ENCODE results near the gene CHCHD4. TPM values are rescaled to one million over a fixed set of nuclear protein-coding genes. Genes with fewer than 3 reads are reported as not detected.

The CHCHD4 gene
- total and polyA plus RNA-seq, 2 of the 13 experiments (the other 11 are each of a cell fraction or from before 2014, with no cell fraction given): 15.8 to 24.1 TPM

DNA sequence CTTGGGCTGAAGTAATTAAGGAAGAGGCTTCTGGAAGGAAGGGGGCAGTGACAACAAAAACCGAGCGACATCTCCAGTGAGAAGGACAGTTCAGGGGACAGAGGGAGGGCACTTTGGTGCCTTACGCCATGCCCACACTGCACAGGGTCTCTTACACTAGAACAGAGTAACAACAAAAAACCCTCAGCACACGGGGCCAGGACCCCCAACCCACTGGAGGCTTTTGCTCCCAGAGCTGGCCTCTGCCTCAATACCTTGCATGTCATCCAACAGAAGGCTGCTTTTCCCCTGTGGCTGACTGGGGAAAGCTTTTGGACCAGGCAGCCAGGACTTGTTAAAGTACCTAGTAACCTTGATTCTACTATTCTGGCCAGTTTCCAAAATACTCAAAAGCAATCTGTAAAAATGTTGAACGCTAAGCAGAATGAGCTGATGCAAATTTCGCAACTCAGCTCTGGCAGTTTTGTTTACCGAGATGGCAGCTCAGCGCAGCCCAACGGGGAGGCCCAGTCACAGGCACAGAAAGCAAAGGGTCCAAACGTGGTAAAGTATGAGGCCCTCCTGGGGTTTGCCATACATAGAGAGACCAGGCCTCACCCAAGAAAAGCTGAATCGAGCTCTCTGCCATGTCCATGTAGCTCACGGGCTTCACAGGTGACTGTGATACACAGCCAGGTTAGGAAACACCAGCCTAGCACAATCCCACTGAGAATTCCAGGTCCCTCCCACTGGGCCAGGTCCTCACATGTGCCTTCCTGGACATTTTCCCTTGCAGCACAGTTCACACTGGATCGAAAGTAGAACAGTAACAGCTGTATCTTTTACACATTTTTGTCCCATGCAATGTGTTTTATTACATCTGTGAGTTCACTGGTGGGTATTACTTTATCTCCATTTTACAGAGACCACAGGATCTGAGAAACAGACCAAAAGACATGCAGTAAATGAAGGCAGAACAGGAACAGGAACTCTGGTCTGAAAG lies 6.0 kb downstream of the CHCHD4 start (continued):
- peak; percentile 75; the same call in 1 of the 2 replicates for TF ChIP-seq ZNF224 (CRISPR knock-in tag; IDR thresholded peaks at IDR 0.05)
- no peak for TF ChIP-seq SYNCRIP (IDR thresholded peaks at IDR 0.05; ENCODE audit: insufficient read depth, low read depth, low read length)
- TF ChIP-seq SMC3 (IDR thresholded peaks at IDR 0.05; ENCODE audit: low read length): peak; percentile 22; the same call in 1 of the 2 replicates
- no peak for TF ChIP-seq ATM (IDR thresholded peaks at IDR 0.05; ENCODE audit: borderline replicate concordance)
- TF ChIP-seq HES4 (CRISPR knock-in tag; IDR thresholded peaks at IDR 0.05; ENCODE audit: borderline replicate concordance): no peak
- TF ChIP-seq ZSCAN25 (CRISPR knock-in tag; IDR thresholded peaks at IDR 0.05): no peak
- peak; percentile 25 for TF ChIP-seq RBM39 (IDR thresholded peaks at IDR 0.05; ENCODE audit: low read depth, low read length, poor library complexity, severe bottlenecking)
- no peak for TF ChIP-seq MED8 (CRISPR knock-in tag; IDR thresholded peaks at IDR 0.05; ENCODE audit: insufficient replicate concordance)
- TF ChIP-seq, protein P1, sequence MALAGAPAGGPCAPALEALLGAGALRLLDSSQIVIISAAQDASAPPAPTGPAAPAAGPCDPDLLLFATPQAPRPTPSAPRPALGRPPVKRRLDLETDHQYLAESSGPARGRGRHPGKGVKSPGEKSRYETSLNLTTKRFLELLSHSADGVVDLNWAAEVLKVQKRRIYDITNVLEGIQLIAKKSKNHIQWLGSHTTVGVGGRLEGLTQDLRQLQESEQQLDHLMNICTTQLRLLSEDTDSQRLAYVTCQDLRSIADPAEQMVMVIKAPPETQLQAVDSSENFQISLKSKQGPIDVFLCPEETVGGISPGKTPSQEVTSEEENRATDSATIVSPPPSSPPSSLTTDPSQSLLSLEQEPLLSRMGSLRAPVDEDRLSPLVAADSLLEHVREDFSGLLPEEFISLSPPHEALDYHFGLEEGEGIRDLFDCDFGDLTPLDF (CRISPR knock-in tag; IDR thresholded peaks at IDR 0.05): no peak
- no peak for TF ChIP-seq ZNF562 (CRISPR knock-in tag; IDR thresholded peaks at IDR 0.05; ENCODE audit: borderline replicate concordance)
- TF ChIP-seq DPF2 (CRISPR knock-in tag; IDR thresholded peaks at IDR 0.05; ENCODE audit: borderline replicate concordance, low read depth): no peak; the same call in 1 of the 2 replicates
- no peak for TF ChIP-seq DNMT3B (CRISPR knock-in tag; conservative IDR thresholded peaks at IDR 0.05)
- TF ChIP-seq ZFP41 (CRISPR knock-in tag; IDR thresholded peaks at IDR 0.05; ENCODE audit: borderline replicate concordance): no peak
- TF ChIP-seq HOXA5 (CRISPR knock-in tag; IDR thresholded peaks at IDR 0.05): no peak
- 0 out of 2 replicates have a peak, but pooled peaks have one; percentile 56 for TF ChIP-seq ARNTL (CRISPR knock-in tag; IDR thresholded peaks at IDR 0.05)
- TF ChIP-seq ZBTB7A (CRISPR knock-in tag; IDR thresholded peaks at IDR 0.05): no peak
- no peak for TF ChIP-seq KMT2A (CRISPR knock-in tag; IDR thresholded peaks at IDR 0.05)
- no peak for TF ChIP-seq NPAS2 (CRISPR knock-in tag; IDR thresholded peaks at IDR 0.05; ENCODE audit: borderline replicate concordance)
- no peak for TF ChIP-seq GTF2F1 (IDR thresholded peaks at IDR 0.05; ENCODE audit: low read length)
- TF ChIP-seq, protein P2, sequence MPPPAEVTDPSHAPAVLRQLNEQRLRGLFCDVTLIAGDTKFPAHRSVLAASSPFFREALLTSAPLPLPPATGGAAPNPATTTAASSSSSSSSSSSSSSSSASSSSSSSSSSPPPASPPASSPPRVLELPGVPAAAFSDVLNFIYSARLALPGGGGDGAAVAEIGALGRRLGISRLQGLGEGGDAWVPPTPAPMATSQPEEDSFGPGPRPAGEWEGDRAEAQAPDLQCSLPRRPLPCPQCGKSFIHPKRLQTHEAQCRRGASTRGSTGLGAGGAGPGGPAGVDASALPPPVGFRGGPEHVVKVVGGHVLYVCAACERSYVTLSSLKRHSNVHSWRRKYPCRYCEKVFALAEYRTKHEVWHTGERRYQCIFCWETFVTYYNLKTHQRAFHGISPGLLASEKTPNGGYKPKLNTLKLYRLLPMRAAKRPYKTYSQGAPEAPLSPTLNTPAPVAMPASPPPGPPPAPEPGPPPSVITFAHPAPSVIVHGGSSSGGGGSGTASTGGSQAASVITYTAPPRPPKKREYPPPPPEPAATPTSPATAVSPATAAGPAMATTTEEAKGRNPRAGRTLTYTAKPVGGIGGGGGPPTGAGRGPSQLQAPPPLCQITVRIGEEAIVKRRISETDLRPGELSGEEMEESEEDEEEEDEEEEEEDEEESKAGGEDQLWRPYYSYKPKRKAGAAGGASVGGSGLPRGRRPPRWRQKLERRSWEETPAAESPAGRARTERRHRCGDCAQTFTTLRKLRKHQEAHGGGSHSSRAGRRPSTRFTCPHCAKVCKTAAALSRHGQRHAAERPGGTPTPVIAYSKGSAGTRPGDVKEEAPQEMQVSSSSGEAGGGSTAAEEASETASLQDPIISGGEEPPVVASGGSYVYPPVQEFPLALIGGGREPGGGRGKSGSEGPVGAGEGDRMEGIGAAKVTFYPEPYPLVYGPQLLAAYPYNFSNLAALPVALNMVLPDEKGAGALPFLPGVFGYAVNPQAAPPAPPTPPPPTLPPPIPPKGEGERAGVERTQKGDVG (CRISPR knock-in tag; IDR thresholded peaks at IDR 0.05; ENCODE audit: borderline replicate concordance): peak; percentile 62; the same call in 1 of the 2 replicates
- no peak for TF ChIP-seq ZNF34 (CRISPR knock-in tag; IDR thresholded peaks at IDR 0.05; ENCODE audit: borderline replicate concordance)
- no peak for TF ChIP-seq NR2F1 (CRISPR knock-in tag; IDR thresholded peaks at IDR 0.05)
- TF ChIP-seq, protein P3, sequence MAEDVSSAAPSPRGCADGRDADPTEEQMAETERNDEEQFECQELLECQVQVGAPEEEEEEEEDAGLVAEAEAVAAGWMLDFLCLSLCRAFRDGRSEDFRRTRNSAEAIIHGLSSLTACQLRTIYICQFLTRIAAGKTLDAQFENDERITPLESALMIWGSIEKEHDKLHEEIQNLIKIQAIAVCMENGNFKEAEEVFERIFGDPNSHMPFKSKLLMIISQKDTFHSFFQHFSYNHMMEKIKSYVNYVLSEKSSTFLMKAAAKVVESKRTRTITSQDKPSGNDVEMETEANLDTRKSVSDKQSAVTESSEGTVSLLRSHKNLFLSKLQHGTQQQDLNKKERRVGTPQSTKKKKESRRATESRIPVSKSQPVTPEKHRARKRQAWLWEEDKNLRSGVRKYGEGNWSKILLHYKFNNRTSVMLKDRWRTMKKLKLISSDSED (CRISPR knock-in tag; IDR thresholded peaks at IDR 0.05): no peak
- TF ChIP-seq KLF6 (CRISPR knock-in tag; IDR thresholded peaks at IDR 0.05): no peak
